HEK293 (cell line): ENCODE data around the gene SYNM.

Source experiments
- CTCF ChIP-seq: fragments of 450-650 bp; formaldehyde crosslinking; IDR thresholded peaks from 2 replicates; pipeline ENCODE4 v1.5.1; 2016; ENCODE audit warnings: missing biosample characterization, missing genetic modification characterization
- YY1 ChIP-seq: fragments of 450-650 bp; formaldehyde crosslinking; IDR thresholded peaks from 2 replicates; pipeline ENCODE4 v1.5.1; 2018; ENCODE audit warnings: missing biosample characterization, missing genetic modification characterization
- ZNF121 ChIP-seq: fragments of 450-650 bp; formaldehyde crosslinking; IDR thresholded peaks from 2 replicates; pipeline ENCODE4 v1.5.1; 2016; ENCODE audit warnings: missing biosample characterization, missing genetic modification characterization
- ZNF529 ChIP-seq: fragments of 450-650 bp; formaldehyde crosslinking; IDR thresholded peaks from 2 replicates; pipeline ENCODE4 v1.5.1; 2017; ENCODE audit warnings: missing genetic modification characterization, missing biosample characterization; ENCODE audit not compliant: insufficient replicate concordance
- ZNF530 ChIP-seq: fragments of 450-650 bp; formaldehyde crosslinking; IDR thresholded peaks from 2 replicates; pipeline ENCODE4 v1.5.1; 2016; ENCODE audit warnings: low read depth, missing biosample characterization, missing genetic modification characterization
- ZNF555 ChIP-seq: fragments of 450-650 bp; formaldehyde crosslinking; conservative IDR thresholded peaks from 2 replicates; pipeline ENCODE4 v1.5.1; 2017; ENCODE audit warnings: missing biosample characterization, mild to moderate bottlenecking, missing genetic modification characterization, inconsistent platforms
- ZNF645 ChIP-seq: fragments of 450-650 bp; formaldehyde crosslinking; IDR thresholded peaks from 2 replicates; pipeline ENCODE4; 2016; ENCODE audit warnings: missing biosample characterization, missing genetic modification characterization

GRCh38 chr15:99105514-99106341, 848 bp downstream of the SYNM start:
- no peak for TF ChIP-seq ZNF529 (tag by site-specific recombination)
- no peak for TF ChIP-seq CTCF (tag by site-specific recombination)
- TF ChIP-seq YY1 = no peak
- no peak for TF ChIP-seq ZNF121 (tag by site-specific recombination)
- no peak for TF ChIP-seq ZNF530 (tag by site-specific recombination)
- TF ChIP-seq ZNF645 (tag by site-specific recombination) = no peak
- TF ChIP-seq ZNF555 (tag by site-specific recombination) = no peak
